Adrenal gland (tissue), 12 donors: ENCODE measurements around the gene FUBP1. TPM values are rescaled to one million over a fixed set of nuclear protein-coding genes. Genes with fewer than 3 reads are reported as not detected.

Source experiments
- DNase-seq, 7 donors: peaks; one replicate each; pipeline ENCODE4 v3.0.0-alpha.2; 2019 to 2020
- H3K27ac ChIP-seq, 5 donors: fragments of 200-600 bp; sonication (generic) in 4 of 5; 1 replicate in 3 of 5; 2 replicates in 2 of 5; pipeline versions ENCODE4 v1.5.1 to v1.8.0; 2016 to 2020; ENCODE audit warnings: mild to moderate bottlenecking in 1 of 5
- H3K27me3 ChIP-seq: fragments of 200-600 bp; 2 replicates; pipeline ENCODE4 v1.8.0; 2021
- H3K36me3 ChIP-seq, 2 donors: fragments of 200-600 bp; replicated peaks in 1 of 2; 1 replicate in 1 of 2; 2 replicates in 1 of 2; pipeline versions ENCODE4 v1.5.1 to v1.8.0; 2018 to 2022
- H3K4me1 ChIP-seq, 2 donors: fragments of 200-600 bp; replicated peaks in 1 of 2; 1 replicate in 1 of 2; 2 replicates in 1 of 2; pipeline versions ENCODE4 v1.5.1 to v1.8.0; 2018 to 2021
- H3K4me3 ChIP-seq, 4 donors: fragments of 200-600 bp; sonication (generic) in 3 of 4; one replicate each; pipeline ENCODE4 v1.5.1; 2016 to 2018
- H3K9me3 ChIP-seq, 3 donors: fragments of 200-600 bp; sonication (generic) in 1 of 3; replicated peaks in 1 of 3; 1 replicate in 2 of 3; 2 replicates in 1 of 3; pipeline versions ENCODE4 v1.5.1 to v1.8.0; 2016 to 2021
- CTCF ChIP-seq, 6 experiments: fragments of 450-650 bp in 4 of 6; fragments of 200-600 bp in 2 of 6; sonication (generic) in 1 of 6; IDR thresholded peaks; 1 replicate in 5 of 6; 2 replicates in 1 of 6; pipeline versions ENCODE4 v1.5.1 to v1.8.0; 2016 to 2021; ENCODE audit warnings: antibody characterized with exemption in 6 of 6, mild to moderate bottlenecking in 2 of 6, moderate library complexity in 1 of 6
- POLR2A ChIP-seq, 2 donors: fragments of 450-650 bp; IDR thresholded peaks; one replicate each; pipeline ENCODE4 v1.6.1; 2017; ENCODE audit warnings: antibody characterized with exemption in 2 of 2, mild to moderate bottlenecking in 2 of 2, moderate library complexity in 1 of 2
- WGBS, 4 donors: extraction: QIAGEN DNeasy Blood & Tissue Kit in 2 of 4; methylation state at CpG; one replicate each; pipeline versions ENCODE4 v1.1.5 to v1.1.7; 2013 to 2017; 5-methylcytosine and 5-hydroxymethylcytosine counted together
- intact Hi-C, 2 donors: fragments of 100-400 bp; cut with DNase I; formaldehyde crosslinking; loops; one replicate each; pipeline versions ENCODE4 v1.14.1 to v1.15.0; 2022 to 2023
- polyA plus RNA-seq, 3 donors: library from polyadenylated mRNA; stranded (reverse); fragments of 200-250 nt in 2 of 3; fragments of 350-450 nt in 1 of 3; fragmentation: Illumina TruSeq in 1 of 3; extraction: RNeasy Lipid Tissue Mini Kit (QIAGEN cat#74804) in 1 of 3; gene quantifications; one replicate each; pipeline ENCODE4 v1.2.3, GENCODE V29; 2013 to 2014
- small RNA-seq, 2 donors: library from RNA; depleted of rRNA; stranded (forward); fragments of <200 nt; gene quantifications; one replicate each; pipeline ENCODE3, GENCODE V24; 2016
- total RNA-seq, 9 donors: library from RNA; depleted of rRNA in 4 of 9; stranded (reverse); fragments of >200 nt in 4 of 9; fragments of 120-200 nt in 1 of 9; fragmentation: NEBNext Ultra II Directional in 1 of 9; extraction: Animal tissue kit (Norgen Biotek cat#: 25700) in 1 of 9; gene quantifications; one replicate each; pipeline versions ENCODE4 v1.1.0 to v1.2.4, GENCODE V29; 2013 to 2023
- donor health status: healthy with polysubstance abuse.
- donor health status: Bipolar disorder and iron deficiency.
- donor health status: DM: yes; HTN: yes; CAD: no.
- donor health status: DM: no; HTN: no; CAD: no.
- donor health status: DM: no; HTN: no; CAD: no.
- donor health status: DM: yes; HTN: yes; CAD: no.

The FUBP1 gene
- total and polyA plus RNA-seq, 12 donors = 37.3 to 177 (median 108) TPM

- TF ChIP-seq POLR2A (IDR thresholded peaks at IDR 0.05) (no peak), CTCF (IDR thresholded peaks at IDR 0.05) (no peak)
- intact Hi-C loops = no loop called here
- Histone ChIP-seq H3K36me3 (no peaks in the 10 kb centered on the region), H3K4me1 (peaks cover 13 to 17% of the 10 kb centered on the region in 2 donors), H3K27me3 (no peaks in the 10 kb centered on the region), H3K27ac (peak overlapping the region; percentile 10 to 74 (median 56)), H3K4me3 (peak overlapping the region in 1 of 4 donors; percentile 27), H3K9me3 (no peaks in the 10 kb centered on the region)
- WGBS, 4 donors = 36 to 42% (median 39%) methylated on average over 4 of the region's 4 CpGs
- no peak for DNase-seq
Measured at GRCh38 chr1:77899647-77900320, 79.1 kb downstream of the FUBP1 start.

Small RNAs within 50 kb of the gene (small RNA-seq; reads per million reads assigned to genes)
- gene AC103591.3 = 0 reads per million in 2 donors

Other genes with a start within 250 kb of the FUBP1 start
- gene USP33, start 219.2 kb downstream of the FUBP1 start, total RNA-seq = 10 to 100 TPM; 46.8 to 95.7 (median 71.0) TPM
- gene USP33, start 219.2 kb downstream of the FUBP1 start, polyA plus RNA-seq = 10 to 100 TPM; 29.6 to 65.6 (median 34.6) TPM
- gene MIGA1, start 199.4 kb downstream of the FUBP1 start, total RNA-seq = 10 to 100 TPM in 8 of 9 donors, 1 to 10 TPM in 1; 9.6 to 24.2 (median 17.8) TPM
- gene MIGA1, start 199.4 kb downstream of the FUBP1 start, polyA plus RNA-seq = 10 to 100 TPM in 1 of 3 donors, 1 to 10 TPM in 2; 2.4 to 17.0 (median 2.7) TPM
- gene NEXN, start 90.4 kb downstream of the FUBP1 start, total RNA-seq = 10 to 100 TPM in 5 of 9 donors, 1 to 10 TPM in 4; 6.5 to 24.2 (median 10.5) TPM
- gene NEXN, start 90.4 kb downstream of the FUBP1 start, polyA plus RNA-seq = 10 to 100 TPM; 19.2 to 50.6 (median 50.2) TPM
- gene DNAJB4, start 25.9 kb upstream of the FUBP1 start, total RNA-seq = 100 to 1,000 TPM in 3 of 9 donors, 10 to 100 TPM in 6; 31.8 to 182 (median 76.1) TPM
- 100 to 1,000 TPM in 1 of 3 donors, 10 to 100 TPM in 2; 32.1 to 165 (median 41.8) TPM for gene DNAJB4, start 25.9 kb upstream of the FUBP1 start, polyA plus RNA-seq
- 10 to 100 TPM; 13.8 to 53.4 (median 37.4) TPM for gene GIPC2, start 66.9 kb upstream of the FUBP1 start, total RNA-seq
- 10 to 100 TPM; 10.6 to 15.8 (median 14.8) TPM for gene GIPC2, start 66.9 kb upstream of the FUBP1 start, polyA plus RNA-seq